ENCODE measurements around the gene OR13C2.
A peak's percentile ranks its signal among the peaks of the same experiment; 100 is the strongest.
"Not testable (repeated sequence)": the region's sequence is repeated elsewhere in the genome, so short reads cannot be mapped to it uniquely, and the experiment has no call there.

Gene OR13C2

GRCh38 chr9:104605527-104605926 is at the start of gene OR13C2:
OR13C2 (minus strand) TSS chr9:104605627; CDS start chr9:104605627, 0 bp downstream.
- not testable (repeated sequence) for DNase-seq

- DNase-seq: no peak
These were observed 30.0 kb upstream of the OR13C2 start for GRCh38 chr9:104635456-104635855.

GRCh38 chr9:104633976-104634520 is 28.6 kb upstream of the OR13C2 start:
- no peak for DNase-seq

DNA sequence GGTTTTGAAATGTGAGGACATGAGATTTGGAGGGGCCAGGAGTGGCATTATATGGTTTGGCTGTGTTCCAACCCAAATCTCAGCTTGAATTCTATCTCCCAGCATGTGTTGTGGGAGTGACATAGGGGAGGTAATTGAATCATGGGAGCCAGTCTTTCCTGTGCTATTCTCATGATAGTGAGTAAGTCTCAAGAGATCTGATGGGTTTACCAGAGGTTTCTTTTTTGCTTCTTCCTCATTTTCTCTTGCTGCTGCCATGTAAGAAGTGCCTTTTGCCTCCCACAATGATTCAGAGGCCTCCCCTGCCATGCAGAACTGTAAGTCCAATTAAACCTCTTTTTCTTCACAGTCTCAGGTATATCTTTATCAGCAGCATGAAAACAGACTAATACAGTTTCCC is 20.5 kb upstream of the OR13C2 start:
- DNase-seq: not testable (repeated sequence)

- no peak for DNase-seq
These were observed 12.7 kb upstream of the OR13C2 start, which contains the start of gene OR13C9 for GRCh38 chr9:104618104-104618503. OR13C9 (minus strand) TSS chr9:104618204; CDS start chr9:104618204, 0 bp downstream.

DNA sequence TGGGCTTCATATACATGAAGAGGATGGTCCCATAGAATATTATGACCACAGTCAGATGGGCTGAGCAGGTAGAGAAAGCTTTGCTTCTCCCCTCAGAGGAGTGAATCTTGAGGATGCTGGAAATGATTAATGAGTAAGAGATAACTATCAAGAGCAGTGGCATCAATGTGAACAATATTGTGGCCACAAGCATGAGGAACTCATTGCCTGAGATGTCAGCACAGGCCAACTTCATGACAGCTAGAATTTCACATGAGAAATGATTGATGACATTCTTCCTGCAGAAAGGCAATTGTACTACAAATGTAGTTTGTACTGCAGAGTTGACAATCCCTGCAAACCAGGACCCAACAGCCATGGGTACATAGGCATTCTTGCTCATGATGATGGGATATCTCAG is 12.0 kb upstream of the OR13C2 start:
- no peak for DNase-seq

GRCh38 chr9:104611213-104611612 is 5.8 kb upstream of the OR13C2 start:
- no peak for DNase-seq

GRCh38 chr9:104608336-104608735 is 2.9 kb upstream of the OR13C2 start:
- no peak for DNase-seq

DNA sequence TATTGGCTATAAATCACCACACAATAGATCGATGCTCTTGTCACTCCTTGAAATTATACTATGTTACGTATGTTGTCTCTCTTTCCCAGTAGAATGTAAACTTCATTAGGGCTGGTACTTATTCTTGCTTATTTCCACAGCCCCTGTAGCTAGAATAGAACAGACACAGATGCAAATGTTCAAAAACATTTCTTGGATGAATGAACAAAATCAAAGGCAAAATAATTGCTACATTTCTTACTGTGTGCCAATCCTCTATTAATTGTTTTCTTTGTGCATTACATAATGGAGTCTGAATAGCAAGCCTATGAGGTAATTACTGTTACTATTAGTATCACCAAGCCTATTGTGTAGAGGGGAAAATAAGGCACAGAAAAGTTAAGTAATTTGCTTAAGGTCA is 725 bp upstream of the OR13C2 start:
- DNase-seq: no peak

- DNase-seq: no peak
These were observed 626 bp downstream of the OR13C2 start for GRCh38 chr9:104604801-104605200.

DNA sequence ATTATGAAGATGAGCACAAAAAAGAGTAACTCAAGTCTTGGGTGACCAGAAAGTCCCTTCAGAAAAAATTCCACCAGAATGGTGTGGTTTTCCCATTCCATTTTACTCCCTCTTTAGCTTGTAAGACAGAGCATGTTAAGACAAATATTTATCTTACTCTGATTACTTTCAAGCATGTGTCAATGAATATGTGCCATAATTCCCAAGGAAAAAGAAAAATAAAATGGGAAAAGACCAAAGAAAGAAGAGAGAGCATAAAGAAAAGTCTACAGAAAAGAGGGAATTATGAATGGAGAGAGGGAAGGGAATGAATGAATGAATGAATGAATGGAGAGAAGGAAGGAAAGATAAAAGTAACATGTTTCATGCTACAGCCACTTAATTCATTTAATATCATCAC is 6.1 kb downstream of the OR13C2 start, which contains the start of gene OR13C5:
TSS of gene OR13C5 (minus strand) at position 101 of the 400 bp plus-strand sequence. CDS start at position 101, 0 bp downstream.
- DNase-seq: not testable (repeated sequence)

DNA sequence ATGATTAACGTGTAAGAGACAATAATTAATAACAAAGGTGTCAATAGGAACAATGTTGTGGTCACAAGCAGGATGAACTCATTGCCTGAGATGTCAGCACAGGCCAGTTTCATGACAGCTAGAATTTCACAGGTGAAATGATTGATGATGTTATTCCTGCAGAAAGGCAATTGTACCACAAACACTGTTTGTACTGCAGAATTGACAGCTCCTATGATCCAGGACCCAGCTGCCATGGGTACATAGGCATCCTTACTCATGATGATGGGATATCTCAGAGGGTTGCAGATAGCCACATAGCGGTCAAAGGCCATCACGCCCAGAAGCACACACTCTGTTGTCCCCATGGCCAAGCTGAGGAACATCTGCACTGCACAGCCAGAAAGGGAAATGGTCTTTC is 6.7 kb downstream of the OR13C2 start:
- not testable (repeated sequence) for DNase-seq

DNA sequence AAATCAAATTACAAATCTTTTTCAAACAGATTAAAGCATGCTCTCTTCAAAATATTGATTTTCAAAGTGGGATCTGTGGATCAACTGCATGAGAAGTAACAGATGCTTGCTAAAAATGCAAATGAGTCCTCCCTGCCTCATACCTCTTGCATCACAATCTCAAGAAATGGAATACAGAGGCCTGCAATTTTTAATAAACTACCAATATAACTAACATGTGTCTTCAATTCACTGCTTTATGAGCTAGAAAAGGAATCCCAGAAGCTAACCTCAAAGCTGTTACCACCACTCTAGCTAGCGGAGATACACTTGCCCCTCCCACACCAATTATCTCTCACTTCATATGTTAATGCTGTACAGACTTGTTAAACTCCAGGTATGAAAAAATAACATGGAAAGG is 15.8 kb downstream of the OR13C2 start:
- DNase-seq: no peak

DNA sequence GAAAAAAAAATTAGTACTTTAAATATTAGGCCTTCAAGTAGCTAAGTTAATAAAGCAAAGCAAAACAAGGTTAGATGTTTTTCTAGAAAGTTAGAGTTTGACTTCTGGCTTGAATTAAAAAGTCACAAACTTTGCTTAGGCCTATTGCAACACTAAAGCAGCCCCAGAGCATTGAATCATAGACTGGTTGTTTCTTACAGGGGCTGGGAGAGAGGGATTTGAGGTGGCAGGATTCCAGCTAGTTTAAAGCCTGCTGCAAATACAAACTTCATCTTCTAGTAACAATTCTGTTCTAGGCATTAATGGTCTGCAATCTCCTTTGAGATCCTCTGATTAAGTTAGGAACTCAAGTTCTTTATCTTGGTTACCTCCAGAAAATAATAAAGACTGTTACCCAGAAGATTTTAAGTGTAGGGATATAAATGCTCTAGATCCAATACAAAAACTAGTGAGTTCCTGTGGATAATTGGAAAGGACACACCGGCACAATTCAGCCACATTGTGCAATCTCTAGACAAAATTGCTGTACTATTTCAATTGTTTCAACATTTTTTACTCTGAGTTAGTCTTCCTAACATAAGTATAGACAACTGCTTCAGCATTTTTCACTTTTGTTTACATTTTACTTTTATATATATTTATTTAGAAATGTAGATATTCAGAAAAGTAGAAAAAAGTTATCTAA is 18.8 kb downstream of the OR13C2 start:
- DNase-seq: peak; percentile 33

GRCh38 chr9:104580562-104580961 is 24.9 kb downstream of the OR13C2 start:
- DNase-seq: no peak

DNA sequence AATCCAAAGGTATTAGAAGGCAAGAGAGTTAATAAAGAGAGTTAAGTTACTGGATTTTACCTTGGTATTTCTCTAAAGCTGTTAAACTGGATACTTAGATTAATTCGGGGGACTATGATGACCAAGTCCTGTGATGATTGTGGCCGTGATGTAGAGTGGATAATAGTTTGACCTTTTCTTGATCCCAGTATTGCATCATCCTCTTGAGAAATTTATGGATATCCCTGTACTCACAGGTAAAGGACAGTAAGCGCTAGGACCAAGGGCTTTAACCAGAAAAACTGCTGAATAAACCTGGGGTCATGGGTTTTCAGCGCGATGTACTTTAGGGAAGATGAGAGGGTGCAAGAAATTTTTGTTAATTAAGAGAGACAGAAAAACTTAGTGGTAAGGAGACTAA is 28.2 kb downstream of the OR13C2 start:
- DNase-seq: no peak

- DNase-seq: no peak
These were observed 30.0 kb downstream of the OR13C2 start for GRCh38 chr9:104575456-104575855.

DNA sequence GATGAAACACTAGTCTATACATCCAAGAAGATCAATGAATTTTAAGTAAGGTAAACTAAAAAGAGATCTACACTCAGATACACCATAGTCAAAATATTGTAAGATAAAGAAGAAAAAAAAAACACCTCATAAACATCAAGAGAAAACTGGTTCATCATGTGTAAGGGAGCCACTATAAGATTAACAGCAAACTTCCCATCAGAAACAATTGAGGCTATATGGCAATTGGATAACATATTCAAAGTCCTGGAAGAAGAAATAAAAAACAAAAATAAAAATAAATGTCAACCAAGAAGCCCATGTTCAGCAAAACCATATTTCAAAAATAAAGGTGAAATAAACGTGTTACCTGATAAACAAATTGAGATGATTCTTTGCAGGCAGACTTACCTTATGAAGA is 32.8 kb downstream of the OR13C2 start:
- no peak for DNase-seq

- no peak for DNase-seq
These were observed 36.6 kb downstream of the OR13C2 start, which contains the start of gene OR13C8 for GRCh38 chr9:104568868-104569267. OR13C8 (plus strand) TSS chr9:104569168; CDS start chr9:104569168, 0 bp downstream.

DNA sequence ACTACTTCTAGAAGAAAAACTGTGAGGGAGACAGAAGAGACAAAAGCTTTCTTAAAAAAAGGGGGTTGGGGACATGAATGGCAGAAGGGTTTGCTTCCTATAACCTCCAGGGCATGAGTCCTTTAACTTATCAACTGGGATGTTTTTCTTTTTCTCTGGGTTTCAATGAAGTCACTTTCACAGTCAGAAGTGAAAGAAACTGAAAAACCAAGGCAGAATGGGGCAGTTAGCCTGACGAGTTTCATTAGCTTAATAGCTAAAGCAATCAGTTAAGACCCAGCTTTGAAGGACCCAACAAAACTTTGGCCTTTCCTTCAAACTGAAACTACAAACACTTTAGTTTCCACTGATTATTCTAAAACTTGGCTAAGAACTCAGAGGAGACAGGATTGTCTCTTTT is 41.1 kb downstream of the OR13C2 start:
- no peak for DNase-seq

DNA sequence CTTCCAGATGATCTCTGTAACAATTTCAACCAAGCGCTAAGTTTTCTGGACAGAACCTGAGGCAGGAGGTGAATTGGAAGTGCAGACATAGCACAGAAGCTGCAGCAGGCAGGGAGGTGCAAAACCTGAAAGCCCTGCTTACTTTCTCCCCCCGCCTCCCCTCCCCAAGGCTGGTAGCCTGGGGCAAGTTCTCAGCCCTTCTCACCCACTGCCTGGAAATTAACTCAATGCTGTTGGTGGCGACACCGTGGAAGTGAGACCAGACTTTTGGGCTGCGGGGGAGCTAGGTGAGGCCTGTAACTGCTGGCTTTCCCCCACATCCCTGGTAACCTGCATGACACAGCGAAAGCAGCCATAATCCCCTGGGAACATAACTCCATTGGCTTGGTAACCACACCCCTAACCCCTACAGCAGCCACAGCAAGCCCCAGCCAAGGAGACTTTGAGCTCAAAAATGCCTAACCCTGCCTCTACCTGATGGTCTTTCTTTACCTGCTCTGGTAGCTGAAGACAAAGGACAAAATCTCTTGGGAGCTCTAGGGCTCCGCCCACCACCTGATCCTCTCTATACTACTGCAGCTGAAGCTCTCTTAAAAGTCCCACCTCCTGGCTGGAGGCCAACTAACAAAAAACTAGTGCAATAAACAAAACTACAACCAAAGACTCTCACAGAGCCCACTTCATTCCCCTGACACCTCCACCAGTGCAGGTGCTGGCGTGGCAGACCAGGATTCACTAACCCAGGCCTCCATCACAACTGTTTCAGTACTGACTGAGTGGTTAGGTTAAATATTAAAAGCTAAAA is 48.4 kb downstream of the OR13C2 start:
- no peak for DNase-seq

DNA sequence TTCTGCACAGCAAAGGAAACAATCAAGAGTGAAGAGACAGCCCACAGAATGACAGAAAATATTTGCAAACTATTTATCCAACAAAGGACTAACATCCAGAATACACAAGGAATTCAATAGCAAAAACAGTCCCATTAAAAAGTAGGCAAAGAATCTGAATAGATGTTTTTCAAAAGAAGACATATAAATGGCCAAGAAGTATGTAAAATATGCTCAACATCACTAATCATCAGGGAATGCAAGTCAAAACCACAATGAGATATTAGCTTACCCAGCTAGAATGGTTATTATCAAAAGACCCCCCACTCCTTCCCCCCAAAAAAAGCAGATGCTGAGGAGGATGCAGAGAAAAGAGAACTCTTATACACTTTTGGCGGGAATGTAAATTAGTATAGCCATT is 49.9 kb downstream of the OR13C2 start:
- DNase-seq: no peak

Data from left hindlimb (tissue), 1 donor.